Activated T-helper 2 cell treated with anti-CD3 and anti-CD28 coated beads, Interferon-gamma antibody, Interleukin-2, Interleukin-4, amounts not matched to agents 10 μg/mL and 5 μg/mL and 100 μg/mL, durations not matched to agents 14 hours and 24 hours and 36 hours (primary cell): Measurements from ENCODE around the gene CCDC117. TPM values are rescaled to one million over a fixed set of nuclear protein-coding genes. Genes with fewer than 3 reads are reported as not detected.
A peak's percentile ranks its signal among the peaks of the same experiment; 100 is the strongest.
"Not testable (repeated sequence)": the region's sequence is repeated elsewhere in the genome, so short reads cannot be mapped to it uniquely, and the experiment has no call there.

Experiments
- DNase-seq: peaks from one replicate; pipeline ENCODE4 v3.0.0; 2021; ENCODE audit warnings: low spot score
- H3K27ac Mint-ChIP-seq: one replicate; pipeline ENCODE4 v1.8.0; 2021; ENCODE audit warnings: mixed read lengths
- H3K27me3 Mint-ChIP-seq: one replicate; pipeline ENCODE4 v1.8.0; 2021; ENCODE audit warnings: low read depth, mixed read lengths
- H3K36me3 Mint-ChIP-seq: one replicate; pipeline ENCODE4 v1.8.0; 2021; ENCODE audit warnings: low read depth, mixed read lengths
- H3K4me1 Mint-ChIP-seq: one replicate; pipeline ENCODE4 v1.8.0; 2021; ENCODE audit warnings: low read depth, mixed read lengths
- H3K4me3 Mint-ChIP-seq: one replicate; pipeline ENCODE4 v1.8.0; 2021; ENCODE audit warnings: low read depth, mild to moderate bottlenecking, moderate library complexity, mixed read lengths
- H3K9me3 Mint-ChIP-seq: one replicate; pipeline ENCODE4 v1.8.0; 2021; ENCODE audit warnings: mixed read lengths
- intact Hi-C: fragments of 100-400 bp; cut with micrococcal nuclease; formaldehyde crosslinking; loops from one replicate; pipeline ENCODE4 v1.15.1; 2023
- total RNA-seq: library from RNA; stranded (reverse); gene quantifications from 2 replicates; pipeline ENCODE4 v1.2.3, GENCODE V29; 2022

CCDC117 gene
- total RNA-seq, 1 donor from 2014 or later: 33.9 TPM

DNA sequence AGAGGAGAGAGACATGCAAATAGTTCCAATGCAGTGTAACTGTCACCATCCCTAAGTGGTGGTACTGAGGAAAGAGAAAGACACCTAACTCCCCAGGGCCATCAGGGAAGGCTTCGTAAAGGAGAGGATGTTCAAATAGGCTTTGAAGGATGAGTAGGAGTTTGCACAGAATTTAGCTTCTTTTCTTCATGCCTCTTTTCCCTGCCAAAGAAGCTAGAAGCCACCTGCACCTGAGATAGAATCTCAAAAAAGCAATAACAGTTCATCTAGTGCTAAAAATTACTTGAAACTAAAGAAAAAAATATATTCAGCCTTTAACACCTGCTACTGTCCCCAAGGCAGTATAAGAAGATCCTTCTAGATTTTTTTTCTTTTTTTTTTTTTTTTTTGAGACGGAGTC lies 44.6 kb downstream of the CCDC117 start:
- no peak overlapping the region for H3K27ac Mint-ChIP-seq
- intact Hi-C loops: no loop called here
- H3K27me3 Mint-ChIP-seq: no peaks in the 10 kb centered on the region
- DNase-seq: no peak
- H3K4me1 Mint-ChIP-seq: peaks cover 72% of the 10 kb centered on the region
- H3K4me3 Mint-ChIP-seq: no peak overlapping the region
- peaks cover 43% of the 10 kb centered on the region for H3K36me3 Mint-ChIP-seq
- H3K9me3 Mint-ChIP-seq: no peaks in the 10 kb centered on the region

- Mint-ChIP-seq H3K36me3 (peaks cover 48% of the 10 kb centered on the region), H3K27me3 (no peaks in the 10 kb centered on the region), H3K4me1 (peaks cover 72% of the 10 kb centered on the region), H3K9me3 (no peaks in the 10 kb centered on the region), H3K27ac (peak overlapping the region; percentile 58), H3K4me3 (no peak overlapping the region)
- intact Hi-C loops: no loop called here
- DNase-seq: no peak
These were observed 45.7 kb downstream of the CCDC117 start for GRCh38 chr22:28817919-28818859.

- Mint-ChIP-seq H3K27ac (peak overlapping the region; percentile 35), H3K36me3 (peaks cover 38% of the 10 kb centered on the region), H3K9me3 (no peaks in the 10 kb centered on the region), H3K4me1 (peaks cover 65% of the 10 kb centered on the region), H3K27me3 (no peaks in the 10 kb centered on the region), H3K4me3 (no peak overlapping the region)
- no peak for DNase-seq
- intact Hi-C loops: loop anchor here (10.0 kb wide), 1 partner anchor 145 kb away; the partner anchor contains the start of gene TTC28
These were observed 47.0 kb downstream of the CCDC117 start for GRCh38 chr22:28819253-28820096.

DNA sequence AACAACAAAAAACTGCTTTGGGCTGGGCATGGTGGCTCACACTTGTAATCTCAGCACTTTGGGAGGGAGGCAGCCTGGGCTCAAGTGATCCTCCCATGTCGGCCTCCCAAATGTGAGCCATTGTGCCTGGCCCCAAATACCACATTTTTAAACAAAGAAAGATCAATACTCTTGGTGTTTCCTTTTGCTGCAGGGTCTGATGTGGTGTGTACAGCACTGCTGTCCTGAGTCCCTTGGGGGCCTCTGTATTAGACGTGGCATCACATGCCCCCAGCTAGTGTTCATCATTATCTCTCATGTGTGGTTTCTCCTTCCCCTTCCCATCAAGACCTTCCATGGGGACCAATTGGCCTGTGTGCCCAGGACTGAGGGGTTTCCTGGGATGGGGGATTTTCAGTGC lies 48.4 kb downstream of the CCDC117 start:
- intact Hi-C loops: loop anchor here (10.0 kb wide), 1 partner anchor 146 kb away; the partner anchor contains the start of gene TTC28
- peaks cover 55% of the 10 kb centered on the region for H3K4me1 Mint-ChIP-seq
- DNase-seq: no peak
- no peaks in the 10 kb centered on the region for H3K27me3 Mint-ChIP-seq
- H3K4me3 Mint-ChIP-seq: no peak overlapping the region
- peaks cover 35% of the 10 kb centered on the region for H3K36me3 Mint-ChIP-seq
- no peaks in the 10 kb centered on the region for H3K9me3 Mint-ChIP-seq
- no peak overlapping the region for H3K27ac Mint-ChIP-seq

DNA sequence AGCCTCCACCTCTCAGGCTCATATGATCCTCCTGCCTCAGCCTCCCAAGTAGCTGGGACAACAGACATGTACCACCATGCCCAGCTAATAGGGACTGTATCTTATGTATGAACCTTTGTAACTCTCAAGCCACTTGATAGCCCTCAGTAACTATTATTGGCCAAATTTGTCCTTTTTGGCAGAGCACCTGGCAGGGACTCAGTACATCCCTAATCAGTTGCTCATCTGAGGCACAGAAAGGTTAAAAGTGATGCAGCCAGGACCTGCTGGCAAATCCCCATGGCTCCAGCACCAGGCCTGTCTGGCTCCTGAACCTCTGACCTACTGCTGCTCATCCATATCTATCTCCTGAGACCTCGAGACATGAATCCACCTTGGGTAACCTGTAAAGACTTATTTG lies 49.0 kb downstream of the CCDC117 start:
- no peak overlapping the region for H3K27ac Mint-ChIP-seq
- H3K27me3 Mint-ChIP-seq: no peaks in the 10 kb centered on the region
- peaks cover 58% of the 10 kb centered on the region for H3K4me1 Mint-ChIP-seq
- H3K4me3 Mint-ChIP-seq: no peak overlapping the region
- no peak for DNase-seq
- intact Hi-C loops: loop anchor here (10.0 kb wide), 1 partner anchor 147 kb away; the partner anchor contains the start of gene TTC28
- H3K36me3 Mint-ChIP-seq: peaks cover 38% of the 10 kb centered on the region
- H3K9me3 Mint-ChIP-seq: no peaks in the 10 kb centered on the region

- peaks cover 60% of the 10 kb centered on the region for H3K4me1 Mint-ChIP-seq
- H3K9me3 Mint-ChIP-seq: no peaks in the 10 kb centered on the region
- DNase-seq: peak; percentile 45
- intact Hi-C loops: loop anchor here (10.0 kb wide), 1 partner anchor 148 kb away; the partner anchor contains the start of gene TTC28
- H3K27ac Mint-ChIP-seq: peak overlapping the region; percentile 89
- H3K36me3 Mint-ChIP-seq: peaks cover 50% of the 10 kb centered on the region
- H3K4me3 Mint-ChIP-seq: peak overlapping the region; percentile 37
- H3K27me3 Mint-ChIP-seq: no peaks in the 10 kb centered on the region
These were observed 50.5 kb downstream of the CCDC117 start for GRCh38 chr22:28822930-28823551.

- peaks cover 51% of the 10 kb centered on the region for H3K4me1 Mint-ChIP-seq
- intact Hi-C loops: loop anchor here (10.0 kb wide), 1 partner anchor 150 kb away; the partner anchor contains the start of gene TTC28
- DNase-seq, H3K9me3 Mint-ChIP-seq, H3K4me3 Mint-ChIP-seq, H3K27me3 Mint-ChIP-seq, H3K27ac Mint-ChIP-seq: not testable (repeated sequence)
- peaks cover 52% of the 10 kb centered on the region for H3K36me3 Mint-ChIP-seq
These were observed 52.0 kb downstream of the CCDC117 start for GRCh38 chr22:28824455-28824854.

DNA sequence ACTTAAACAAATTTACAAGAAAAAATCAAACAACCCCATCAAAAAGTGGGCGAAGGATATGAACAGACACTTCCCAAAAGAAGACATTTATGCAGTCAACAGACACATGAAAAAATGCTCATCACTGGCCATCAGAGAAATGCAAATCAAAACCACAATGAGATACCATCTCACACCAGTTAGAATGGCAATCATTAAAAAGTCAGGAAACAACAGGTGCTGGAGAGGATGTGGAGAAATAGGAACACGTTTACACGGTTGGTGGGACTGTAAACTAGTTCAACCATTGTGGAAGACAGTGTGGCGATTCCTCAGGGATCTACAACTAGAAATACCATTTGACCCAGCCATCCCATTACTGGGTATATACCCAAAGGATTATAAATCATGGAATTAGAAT lies 53.9 kb downstream of the CCDC117 start:
- intact Hi-C loops: loop anchor here (10.0 kb wide), 1 partner anchor 152 kb away; the partner anchor contains the start of gene TTC28
- peaks cover 56% of the 10 kb centered on the region for H3K36me3 Mint-ChIP-seq
- H3K4me3 Mint-ChIP-seq, DNase-seq, H3K9me3 Mint-ChIP-seq, H3K27ac Mint-ChIP-seq, H3K27me3 Mint-ChIP-seq: not testable (repeated sequence)
- H3K4me1 Mint-ChIP-seq: peaks cover 48% of the 10 kb centered on the region

GRCh38 chr22:28826921-28827320 lies 54.4 kb downstream of the CCDC117 start:
- DNase-seq: no peak
- intact Hi-C loops: loop anchor here (10.0 kb wide), 1 partner anchor 152 kb away; the partner anchor contains the start of gene TTC28
- no peaks in the 10 kb centered on the region for H3K9me3 Mint-ChIP-seq
- H3K4me1 Mint-ChIP-seq: peaks cover 43% of the 10 kb centered on the region
- no peak overlapping the region for H3K4me3 Mint-ChIP-seq
- no peaks in the 10 kb centered on the region for H3K27me3 Mint-ChIP-seq
- H3K27ac Mint-ChIP-seq: no peak overlapping the region
- H3K36me3 Mint-ChIP-seq: peaks cover 54% of the 10 kb centered on the region

GRCh38 chr22:28829358-28830181 lies 57.1 kb downstream of the CCDC117 start:
- DNase-seq: peak; percentile 65
- Mint-ChIP-seq H3K36me3 (peaks cover 46% of the 10 kb centered on the region), H3K27ac (no peak overlapping the region), H3K9me3 (no peaks in the 10 kb centered on the region), H3K27me3 (no peaks in the 10 kb centered on the region), H3K4me3 (no peak overlapping the region), H3K4me1 (peaks cover 32% of the 10 kb centered on the region)
- intact Hi-C loops: loop anchor here (1.0 to 10.0 kb wide), 5 partner anchors 31 to 229 kb away; partner anchors contain the start of genes CCDC117, HSCB and TTC28

GRCh38 chr22:28830441-28830840 lies 57.9 kb downstream of the CCDC117 start:
- no peak for DNase-seq
- no peaks in the 10 kb centered on the region for H3K9me3 Mint-ChIP-seq
- no peak overlapping the region for H3K4me3 Mint-ChIP-seq
- no peak overlapping the region for H3K27ac Mint-ChIP-seq
- peaks cover 29% of the 10 kb centered on the region for H3K4me1 Mint-ChIP-seq
- H3K27me3 Mint-ChIP-seq: no peaks in the 10 kb centered on the region
- intact Hi-C loops: no loop called here
- H3K36me3 Mint-ChIP-seq: peaks cover 41% of the 10 kb centered on the region
